ENCODE measurements around the gene ZFYVE27.

- peak; percentile 87 for TF ChIP-seq POLR2AphosphoS5 (IDR thresholded peaks at IDR 0.05; ENCODE audit: low read depth, low read length)
- TF ChIP-seq POLR2A (IDR thresholded peaks at IDR 0.05; ENCODE audit: low read depth, low read length): peak; percentile 91
- no peak; the same call in none of the 2 replicates for TF ChIP-seq TAF1 (IDR thresholded peaks at IDR 0.05; ENCODE audit: low read depth, low read length)
These were observed at the start of gene ZFYVE27 for GRCh38 chr10:97736902-97737769.

All from GM12891 (cell line).